ENCODE data around the gene ZZZ3.
"Not testable (repeated sequence)": the region's sequence is repeated elsewhere in the genome, so short reads cannot be mapped to it uniquely, and the experiment has no call there.

The ZZZ3 gene

DNA sequence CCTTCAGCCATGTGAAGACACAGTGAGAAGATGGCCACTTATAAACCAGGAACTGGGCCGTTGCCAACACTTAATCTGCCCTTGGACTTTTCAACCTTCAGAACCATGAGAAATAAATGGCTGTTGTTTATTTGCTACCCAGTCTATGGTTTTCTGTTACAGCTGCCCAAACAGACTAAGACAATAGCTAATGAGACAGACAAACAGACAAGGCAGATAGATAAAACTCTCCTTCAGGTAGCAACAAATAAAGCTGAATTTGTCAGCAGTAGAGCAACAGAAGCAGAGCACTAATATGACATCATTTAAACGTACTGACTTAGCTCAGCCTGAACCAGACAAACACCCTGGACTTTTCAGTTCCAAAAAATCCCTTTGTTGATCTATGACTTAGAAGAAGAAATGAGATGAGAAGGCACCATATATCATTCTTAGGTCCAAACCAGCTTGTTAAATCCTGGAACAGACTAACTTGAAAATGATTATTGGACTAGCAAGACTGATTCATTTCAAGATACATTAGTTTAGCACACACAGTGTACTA lies 27.0 kb downstream of the ZZZ3 start:
- TF ChIP-seq, protein P1, sequence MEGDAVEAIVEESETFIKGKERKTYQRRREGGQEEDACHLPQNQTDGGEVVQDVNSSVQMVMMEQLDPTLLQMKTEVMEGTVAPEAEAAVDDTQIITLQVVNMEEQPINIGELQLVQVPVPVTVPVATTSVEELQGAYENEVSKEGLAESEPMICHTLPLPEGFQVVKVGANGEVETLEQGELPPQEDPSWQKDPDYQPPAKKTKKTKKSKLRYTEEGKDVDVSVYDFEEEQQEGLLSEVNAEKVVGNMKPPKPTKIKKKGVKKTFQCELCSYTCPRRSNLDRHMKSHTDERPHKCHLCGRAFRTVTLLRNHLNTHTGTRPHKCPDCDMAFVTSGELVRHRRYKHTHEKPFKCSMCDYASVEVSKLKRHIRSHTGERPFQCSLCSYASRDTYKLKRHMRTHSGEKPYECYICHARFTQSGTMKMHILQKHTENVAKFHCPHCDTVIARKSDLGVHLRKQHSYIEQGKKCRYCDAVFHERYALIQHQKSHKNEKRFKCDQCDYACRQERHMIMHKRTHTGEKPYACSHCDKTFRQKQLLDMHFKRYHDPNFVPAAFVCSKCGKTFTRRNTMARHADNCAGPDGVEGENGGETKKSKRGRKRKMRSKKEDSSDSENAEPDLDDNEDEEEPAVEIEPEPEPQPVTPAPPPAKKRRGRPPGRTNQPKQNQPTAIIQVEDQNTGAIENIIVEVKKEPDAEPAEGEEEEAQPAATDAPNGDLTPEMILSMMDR (IDR thresholded peaks at IDR 0.05), result no peak
- no peaks in the 10 kb centered on the region for H3K4me1 ChIP-seq (ENCODE audit: control insufficient read depth in 1 of 2, insufficient read depth in 1 of 2, low read depth in 1 of 2, low read length in 1 of 2)

DNA sequence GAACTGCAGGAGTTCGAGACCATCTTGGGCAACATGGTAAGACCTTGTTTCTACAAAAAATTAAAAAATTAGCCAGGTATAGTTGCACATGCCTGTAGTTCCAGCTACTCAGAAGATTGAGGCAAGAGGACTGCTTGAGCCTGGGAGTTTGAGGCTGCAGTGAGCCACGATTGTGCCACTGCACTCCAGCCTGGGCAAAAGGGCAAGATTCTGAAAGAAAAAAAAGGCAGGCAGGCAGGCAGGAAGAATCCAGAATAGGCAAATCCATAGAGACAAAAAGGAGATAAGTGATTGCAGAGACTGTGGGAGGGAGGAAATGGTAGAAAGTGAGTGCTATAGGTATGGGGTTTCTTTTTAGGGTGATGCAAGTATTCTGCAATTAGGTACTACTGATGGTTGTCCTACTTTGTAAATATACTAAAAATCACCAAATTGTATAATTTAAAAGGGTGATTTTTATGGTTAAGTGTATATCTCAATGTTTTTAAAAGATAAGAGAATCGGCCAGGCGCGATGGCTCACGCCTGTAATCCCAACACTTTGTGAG lies 29.4 kb downstream of the ZZZ3 start:
- Histone ChIP-seq H3K36me3 (no peaks in the 10 kb centered on the region), H3K27ac (no peak overlapping the region), H3K4me1 (ENCODE audit: control insufficient read depth in 1 of 2, insufficient read depth in 1 of 2, low read depth in 1 of 2, low read length in 1 of 2) (no peaks in the 10 kb centered on the region), H3K4me3 (ENCODE audit: low read depth in 1 of 2, low read length in 1 of 2) (no peak overlapping the region), H3K9me3 (no peaks in the 10 kb centered on the region), H3K27me3 (no peaks in the 10 kb centered on the region)
- TF ChIP-seq, protein P1 (IDR thresholded peaks at IDR 0.05), result no peak

More for the DNA sequence above, 27.0 kb downstream of the ZZZ3 start:
- no peaks in the 10 kb centered on the region for H3K36me3 ChIP-seq
- no peak overlapping the region for H3K4me3 ChIP-seq (ENCODE audit: low read depth in 1 of 2, low read length in 1 of 2)
- H3K27ac ChIP-seq, result no peak overlapping the region
- H3K27me3 ChIP-seq, result no peaks in the 10 kb centered on the region
- no peaks in the 10 kb centered on the region for H3K9me3 ChIP-seq

DNA sequence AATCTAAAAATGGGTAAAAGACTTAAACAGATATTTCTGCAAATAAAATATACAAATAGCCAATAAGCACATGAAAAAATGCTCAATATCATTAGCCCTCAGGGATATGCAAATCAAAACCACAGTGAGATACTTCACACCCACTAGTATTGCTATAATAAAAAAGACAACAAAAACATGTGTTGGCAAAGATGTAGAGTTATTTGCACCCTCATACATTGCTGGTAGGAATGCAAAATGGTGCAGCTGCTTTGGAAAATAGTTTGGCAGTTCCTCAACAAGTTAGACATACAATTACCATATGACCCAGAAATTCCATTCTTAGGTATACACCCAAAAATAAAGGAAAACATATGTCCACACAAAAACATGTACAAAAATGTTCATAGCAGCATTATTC lies 30.2 kb downstream of the ZZZ3 start:
- no peak overlapping the region for H3K4me3 ChIP-seq (ENCODE audit: low read depth in 1 of 2, low read length in 1 of 2)
- TF ChIP-seq, protein P1 (IDR thresholded peaks at IDR 0.05), result no peak
- no peaks in the 10 kb centered on the region for H3K4me1 ChIP-seq (ENCODE audit: control insufficient read depth in 1 of 2, insufficient read depth in 1 of 2, low read depth in 1 of 2, low read length in 1 of 2)
- no peaks in the 10 kb centered on the region for H3K36me3 ChIP-seq
- no peak overlapping the region for H3K27ac ChIP-seq
- no peaks in the 10 kb centered on the region for H3K9me3 ChIP-seq
- no peaks in the 10 kb centered on the region for H3K27me3 ChIP-seq

DNA sequence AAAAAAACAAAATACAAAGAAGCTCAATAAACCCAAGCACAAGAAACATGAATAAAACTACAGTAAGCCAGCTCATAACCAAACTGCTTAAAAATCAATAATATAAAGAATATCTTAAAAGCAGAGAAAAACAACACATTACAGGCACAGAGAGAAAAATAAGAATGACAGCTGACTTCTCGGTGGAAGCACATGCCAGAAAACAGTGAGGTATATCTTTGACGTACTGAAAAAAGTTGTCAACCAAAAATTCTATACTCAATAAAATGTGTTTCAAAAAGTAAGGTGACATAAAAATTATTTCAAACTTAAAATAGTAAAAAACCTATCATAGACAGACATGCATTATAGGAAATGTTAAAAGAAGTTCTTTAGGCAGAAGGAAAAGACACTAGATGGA lies 33.3 kb downstream of the ZZZ3 start:
- peaks cover 9% of the 10 kb centered on the region for H3K36me3 ChIP-seq
- TF ChIP-seq, protein P1 (IDR thresholded peaks at IDR 0.05), result no peak
- H3K4me3 ChIP-seq (ENCODE audit: low read depth in 1 of 2, low read length in 1 of 2), result no peak overlapping the region
- H3K27me3 ChIP-seq, result no peaks in the 10 kb centered on the region
- no peaks in the 10 kb centered on the region for H3K9me3 ChIP-seq
- H3K27ac ChIP-seq, result no peak overlapping the region
- no peaks in the 10 kb centered on the region for H3K4me1 ChIP-seq (ENCODE audit: control insufficient read depth in 1 of 2, insufficient read depth in 1 of 2, low read depth in 1 of 2, low read length in 1 of 2)

DNA sequence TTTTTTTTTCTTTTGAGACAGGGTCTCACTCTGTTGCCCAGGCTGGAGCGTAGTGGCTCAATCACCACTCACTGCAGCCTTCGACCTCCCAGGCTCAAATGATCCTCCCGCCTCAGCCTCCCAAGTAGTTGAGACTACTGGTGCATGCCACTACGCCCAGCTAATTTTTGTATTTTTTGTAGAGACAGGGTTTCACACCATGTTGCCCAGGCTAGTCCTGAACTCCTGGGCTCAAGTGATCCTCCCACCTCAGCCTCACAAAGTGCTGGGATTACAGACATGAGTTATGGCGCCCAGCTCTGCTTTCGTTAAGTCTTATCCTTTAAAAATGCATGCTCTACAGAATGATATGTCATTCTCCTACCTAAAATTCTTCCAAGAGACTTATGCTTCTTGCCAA lies 36.2 kb downstream of the ZZZ3 start:
- H3K36me3 ChIP-seq; H3K4me3 ChIP-seq (ENCODE audit: low read depth in 1 of 2, low read length in 1 of 2); H3K27me3 ChIP-seq; H3K4me1 ChIP-seq (ENCODE audit: control insufficient read depth in 1 of 2, insufficient read depth in 1 of 2, low read depth in 1 of 2, low read length in 1 of 2); H3K9me3 ChIP-seq; H3K27ac ChIP-seq: not testable (repeated sequence)

DNA sequence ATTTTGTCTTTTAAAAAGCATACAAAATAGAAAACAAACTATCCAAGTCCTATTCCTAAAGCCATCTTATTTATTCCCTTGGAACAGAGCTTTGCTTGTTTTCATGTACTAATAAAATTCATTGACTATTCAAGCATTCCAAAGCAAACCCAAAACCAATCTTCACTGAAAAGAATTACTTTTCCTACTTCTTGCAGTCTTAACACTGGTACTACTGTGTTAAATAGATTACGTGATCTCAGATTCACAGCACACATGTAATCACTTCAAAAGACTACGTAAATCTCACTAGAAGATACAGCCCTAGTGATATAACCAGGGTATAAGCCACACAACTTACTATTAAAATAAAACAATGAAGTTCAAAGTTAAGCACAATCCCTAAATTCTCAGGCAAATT lies 39.0 kb downstream of the ZZZ3 start:
- H3K27ac ChIP-seq, result no peak overlapping the region
- no peaks in the 10 kb centered on the region for H3K4me1 ChIP-seq (ENCODE audit: control insufficient read depth in 1 of 2, insufficient read depth in 1 of 2, low read depth in 1 of 2, low read length in 1 of 2)

More for the DNA sequence above, 39.0 kb downstream of the ZZZ3 start:
- no peaks in the 10 kb centered on the region for H3K27me3 ChIP-seq
- no peaks in the 10 kb centered on the region for H3K9me3 ChIP-seq
- no peak overlapping the region for H3K4me3 ChIP-seq (ENCODE audit: low read depth in 1 of 2, low read length in 1 of 2)
- TF ChIP-seq, protein P1 (IDR thresholded peaks at IDR 0.05), result no peak
- peaks cover 9% of the 10 kb centered on the region for H3K36me3 ChIP-seq

All from neutrophil (primary cell).